GM18861 (cell line): ENCODE data around the gene SMAD7.

Experiments used
- ATAC-seq: cut with Tn5 transposase; IDR thresholded peaks from one replicate; pipeline ENCODE4 v1.9.1; 2021; ENCODE audit not compliant: unreplicated experiment

The SMAD7 gene

DNA sequence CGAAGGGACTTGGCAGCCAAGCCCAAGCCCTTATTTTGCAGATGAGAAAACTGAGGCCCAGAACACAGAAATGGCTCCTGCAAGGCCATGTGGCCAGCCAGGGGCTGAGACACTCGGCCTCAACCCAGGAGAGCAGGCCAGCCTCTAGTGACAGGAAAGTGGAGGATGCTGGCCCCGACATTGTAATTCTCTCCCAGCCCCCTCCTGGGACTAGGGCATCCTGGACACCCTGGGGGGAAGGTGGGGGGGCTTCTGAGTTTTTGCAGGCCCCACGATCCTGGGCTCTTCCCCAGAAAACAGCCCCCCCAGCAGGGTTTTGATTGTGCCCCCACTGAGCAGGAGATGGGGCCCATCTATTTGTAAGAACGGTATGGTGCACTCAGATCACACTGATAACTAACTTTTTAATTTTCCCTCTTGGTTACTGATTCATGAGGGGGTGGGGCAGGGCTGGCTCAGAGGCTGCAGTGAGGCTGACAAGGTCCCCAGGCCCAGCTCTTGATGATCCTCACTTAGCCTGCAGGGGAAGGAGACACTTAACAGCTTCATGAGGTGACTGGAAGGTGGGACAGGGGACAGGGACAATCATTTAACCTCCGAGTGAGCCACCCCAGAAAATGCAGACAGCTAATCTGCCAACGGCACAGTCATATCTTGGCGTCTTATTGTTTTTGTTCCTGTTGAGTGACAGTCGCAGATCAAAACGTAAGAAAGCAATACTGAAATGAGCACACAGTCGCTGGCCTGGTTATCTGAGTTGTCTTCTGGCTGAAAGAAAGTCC, 18.9 kb downstream of the SMAD7 start:
- ATAC-seq, result no peak

DNA sequence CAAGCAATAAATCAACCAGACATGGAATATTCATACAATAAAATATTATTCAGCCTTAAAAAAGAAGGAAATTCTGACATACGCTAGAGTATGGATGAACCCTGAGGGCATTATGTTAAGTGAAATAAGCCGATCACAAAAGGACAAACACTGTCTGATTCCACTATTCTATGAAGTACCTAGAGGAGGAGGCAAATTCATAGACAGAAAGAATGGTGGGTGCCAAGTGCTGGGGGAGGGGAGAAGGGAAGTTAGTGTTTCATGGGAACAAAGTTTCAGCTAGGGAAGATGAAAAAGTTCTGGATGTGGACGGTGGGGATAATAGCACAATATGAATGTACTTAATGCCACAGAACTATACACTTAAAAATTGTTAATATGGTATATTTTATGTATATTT, 19.8 kb downstream of the SMAD7 start:
- no peak for ATAC-seq

DNA sequence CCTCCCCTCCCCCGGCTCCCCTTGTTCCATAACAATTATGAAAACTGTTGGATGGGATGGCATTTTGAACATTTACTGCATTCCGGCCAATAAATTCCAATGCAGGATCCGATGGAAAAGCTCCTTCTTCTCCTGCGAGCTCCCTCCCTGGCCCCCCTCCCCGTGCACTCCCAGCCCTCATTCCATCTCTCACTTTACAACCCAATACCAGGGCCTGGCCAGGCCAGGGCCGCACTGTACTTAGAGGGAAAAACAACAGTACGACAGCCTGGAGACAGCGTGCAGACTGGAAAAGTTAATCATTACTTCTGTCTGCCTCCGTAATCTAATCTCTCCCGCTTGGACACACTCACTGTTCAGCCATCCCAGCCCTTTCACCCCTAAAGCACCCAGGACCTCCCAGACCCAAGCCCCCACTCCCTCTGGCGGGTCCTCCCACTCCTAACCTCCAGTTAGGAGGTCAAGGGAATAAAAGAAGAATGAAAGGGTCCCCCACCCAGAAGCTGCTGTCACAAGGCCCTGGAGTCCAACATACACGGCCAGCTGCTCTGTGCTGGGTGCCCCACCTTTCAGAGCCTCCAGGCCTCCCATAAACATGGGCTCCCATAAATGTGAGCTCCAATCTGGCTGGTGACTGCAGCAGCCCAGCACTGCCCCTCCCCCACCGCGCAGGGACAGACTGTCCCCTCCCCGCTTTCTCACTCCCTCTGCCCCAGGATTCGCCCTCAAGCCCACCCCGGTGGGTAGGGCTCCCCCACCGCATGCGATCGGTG, 20.6 kb downstream of the SMAD7 start:
- ATAC-seq, result no peak

DNA sequence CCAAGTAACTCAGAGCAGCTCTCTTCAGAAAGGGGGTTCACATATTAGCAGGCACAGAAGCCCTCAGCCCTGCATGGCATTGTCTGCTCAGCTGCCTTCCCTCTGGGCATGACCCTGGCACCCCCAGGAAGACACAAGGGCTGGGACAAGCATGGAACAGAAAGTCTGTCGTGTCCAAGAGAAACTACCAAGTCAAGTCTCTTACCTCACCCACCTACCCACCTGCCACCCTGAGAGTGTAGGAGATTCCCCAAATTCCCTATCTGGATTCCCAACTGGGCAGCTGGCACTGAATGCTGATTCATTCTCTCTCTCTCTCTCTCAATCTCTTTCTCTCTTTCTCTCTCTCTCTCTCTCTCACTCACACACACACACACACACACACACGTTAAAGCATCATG, 21.6 kb downstream of the SMAD7 start:
- no peak for ATAC-seq

DNA sequence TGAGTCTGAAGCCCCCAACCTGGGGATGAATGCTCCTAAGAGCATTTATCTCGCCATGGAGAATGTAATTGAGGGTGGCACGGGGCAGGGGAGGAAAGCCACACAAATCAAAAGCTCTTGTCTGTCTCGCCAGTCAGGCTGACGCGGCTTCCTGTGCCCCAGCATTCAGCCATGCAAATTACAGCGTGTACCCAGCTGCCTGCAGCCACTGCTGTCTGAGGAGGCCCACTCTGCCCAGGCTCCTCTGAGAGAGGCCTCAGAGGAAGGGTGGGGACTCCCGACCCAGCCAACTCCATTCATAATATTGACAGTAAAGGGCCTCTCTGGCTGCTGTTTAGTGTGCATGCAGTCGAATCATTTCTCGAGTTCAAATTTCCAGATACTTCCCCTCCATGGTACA, 22.0 kb downstream of the SMAD7 start:
- ATAC-seq, result peak; percentile 77

DNA sequence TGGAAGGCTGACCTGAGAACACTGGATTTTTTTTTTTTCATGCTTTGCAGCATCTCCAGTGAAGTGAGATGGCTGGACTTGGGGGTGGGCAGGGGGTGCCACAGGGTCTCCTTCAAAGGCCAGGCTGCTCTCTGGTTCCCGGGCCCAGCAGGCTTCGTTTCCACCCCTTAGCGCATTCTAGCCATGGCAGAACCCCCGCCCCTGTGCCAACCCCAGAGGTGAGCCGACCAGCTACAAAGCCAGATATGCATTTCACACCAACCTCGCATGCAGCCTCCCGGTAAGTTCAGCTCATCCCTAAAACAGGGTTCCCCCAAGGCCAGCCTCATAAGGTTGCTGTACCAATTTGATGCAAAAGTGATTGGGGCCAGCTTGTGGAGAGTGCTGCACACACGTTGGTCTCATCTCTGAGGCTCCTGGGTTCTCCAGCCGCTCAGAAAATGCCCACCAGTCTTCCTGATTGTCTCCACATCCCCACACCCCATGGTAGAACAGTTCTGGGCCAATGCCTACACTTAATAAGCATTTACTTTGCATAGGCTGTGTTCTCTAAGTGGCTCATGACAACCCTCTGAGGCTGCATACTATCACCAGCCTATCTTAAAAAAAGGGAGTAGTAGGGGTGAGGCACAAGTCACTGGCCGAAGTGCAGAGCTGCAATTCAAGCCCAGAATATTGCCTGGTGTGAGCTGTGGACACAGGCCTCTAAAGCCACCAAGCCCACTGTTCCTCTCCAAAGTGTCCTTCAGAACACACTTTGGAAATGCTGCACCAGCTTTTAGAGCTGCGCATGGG, 23.3 kb downstream of the SMAD7 start:
- ATAC-seq, result no peak

DNA sequence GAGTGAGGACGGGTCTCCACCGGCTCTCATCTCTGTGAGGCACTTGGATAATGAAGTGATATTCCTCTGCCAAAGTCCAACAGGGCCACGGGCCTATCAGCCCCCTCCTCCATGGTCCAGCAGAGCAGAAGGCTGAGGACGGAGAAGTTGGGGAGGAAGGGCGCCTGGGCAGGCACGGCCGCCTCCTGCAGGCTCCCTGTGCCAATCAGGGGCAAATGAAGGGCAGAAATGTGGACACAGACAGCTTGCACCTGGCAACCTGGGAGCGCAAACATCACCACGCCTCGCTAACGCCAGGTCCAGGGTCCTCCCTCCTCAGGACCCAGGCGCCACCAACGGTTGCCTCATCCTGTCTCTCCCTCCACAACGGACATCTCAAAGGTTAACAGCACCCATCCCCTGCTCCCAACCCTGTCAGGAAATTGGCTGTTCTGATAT, 24.3 kb downstream of the SMAD7 start:
- ATAC-seq, result no peak

DNA sequence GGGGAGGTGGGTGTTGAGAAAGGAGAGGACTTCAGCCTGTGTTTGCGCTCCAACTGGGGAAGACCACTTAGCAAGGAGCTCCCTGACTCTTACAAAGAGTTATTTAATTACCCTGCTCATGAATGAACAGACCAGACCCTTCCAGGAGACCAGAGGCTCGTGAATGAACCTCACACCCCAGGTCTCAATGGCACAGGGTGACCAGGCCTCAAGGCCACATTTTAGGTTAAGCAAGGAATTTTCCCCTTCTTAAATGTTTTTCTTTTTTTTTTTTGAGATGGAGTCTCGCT, 25.3 kb downstream of the SMAD7 start:
- ATAC-seq, result no peak

DNA sequence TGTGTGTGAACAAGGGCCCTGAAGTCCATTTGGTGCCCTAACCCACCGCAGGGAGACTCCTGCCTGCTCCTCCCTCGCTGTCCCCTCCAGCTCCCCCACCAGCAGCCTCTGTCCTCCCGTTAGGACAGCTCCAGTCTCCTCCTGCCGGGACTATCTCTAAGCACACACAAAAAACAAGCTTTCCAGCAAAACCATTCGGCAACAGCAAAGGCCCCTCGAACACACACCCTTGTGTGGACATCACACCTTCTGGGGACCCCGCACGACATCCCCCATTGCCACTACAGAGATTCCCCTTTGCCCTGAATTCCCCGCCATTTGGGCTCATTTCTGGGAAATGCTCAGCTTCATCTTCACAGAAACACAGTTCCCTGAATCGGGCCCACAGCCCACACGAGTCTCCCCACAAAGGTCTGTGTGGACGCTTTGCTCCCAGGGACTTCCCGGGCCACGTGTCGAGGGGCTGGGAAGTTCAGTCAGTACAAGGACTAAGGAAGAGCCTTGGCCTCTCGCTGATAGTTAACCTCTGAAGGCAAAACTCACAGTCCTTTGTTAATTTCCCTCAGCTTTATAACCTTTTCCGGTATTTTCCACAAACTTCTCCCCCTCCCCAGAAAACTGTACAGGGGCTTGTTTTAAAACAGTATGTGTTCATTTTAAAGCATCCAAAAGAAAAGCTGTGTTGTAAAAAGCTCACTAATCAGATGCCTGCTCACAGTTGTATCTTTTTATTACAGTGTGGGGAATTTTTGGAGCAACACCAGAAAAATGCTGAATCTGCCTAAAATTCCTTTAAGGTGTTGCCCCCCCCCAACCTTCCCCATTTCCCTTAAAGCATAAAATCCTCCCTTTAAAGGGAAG, 25.9 kb downstream of the SMAD7 start:
- ATAC-seq, result no peak

DNA sequence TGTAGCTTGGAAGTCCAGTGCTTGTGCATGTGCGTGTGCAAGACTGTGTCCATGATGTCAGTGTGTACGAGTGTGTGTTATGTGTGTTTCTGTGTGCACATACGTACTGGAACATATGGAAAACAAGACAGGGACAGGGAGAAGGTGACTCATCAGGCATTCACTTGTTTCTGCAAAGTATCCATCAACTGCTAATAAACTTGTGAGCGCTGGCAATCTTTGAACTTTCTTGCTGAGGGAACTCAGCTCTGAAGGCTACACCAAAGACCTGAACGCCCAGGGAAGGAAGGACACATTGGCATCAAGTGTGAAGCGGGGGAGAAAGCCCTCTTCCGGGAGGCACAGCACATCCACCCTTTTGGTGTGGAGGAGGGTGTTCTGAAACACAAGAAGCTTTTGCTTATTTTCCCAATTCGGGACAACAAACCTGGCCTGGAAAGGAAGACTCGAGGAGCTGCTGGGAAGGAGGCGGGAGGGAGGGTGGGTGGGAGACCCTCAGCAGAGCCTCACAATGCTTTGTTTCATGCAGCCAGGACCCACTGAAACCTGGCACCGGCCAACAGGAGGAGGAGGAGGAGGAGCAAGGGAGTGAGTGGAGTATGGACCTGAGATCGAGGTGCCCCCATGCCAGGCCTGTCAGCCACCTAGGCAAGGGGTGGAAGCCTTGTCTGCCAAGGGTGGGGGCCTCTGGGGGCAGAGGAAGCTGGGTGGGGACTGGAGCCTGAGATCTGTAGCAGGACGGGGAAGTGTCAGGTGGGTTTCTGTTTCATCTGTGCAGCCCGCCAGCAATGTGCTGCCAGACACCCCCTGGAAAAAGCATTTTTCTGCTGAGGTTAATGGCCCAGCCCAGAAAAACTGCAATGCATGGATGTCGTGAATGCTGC, 26.8 kb downstream of the SMAD7 start:
- ATAC-seq, result no peak

DNA sequence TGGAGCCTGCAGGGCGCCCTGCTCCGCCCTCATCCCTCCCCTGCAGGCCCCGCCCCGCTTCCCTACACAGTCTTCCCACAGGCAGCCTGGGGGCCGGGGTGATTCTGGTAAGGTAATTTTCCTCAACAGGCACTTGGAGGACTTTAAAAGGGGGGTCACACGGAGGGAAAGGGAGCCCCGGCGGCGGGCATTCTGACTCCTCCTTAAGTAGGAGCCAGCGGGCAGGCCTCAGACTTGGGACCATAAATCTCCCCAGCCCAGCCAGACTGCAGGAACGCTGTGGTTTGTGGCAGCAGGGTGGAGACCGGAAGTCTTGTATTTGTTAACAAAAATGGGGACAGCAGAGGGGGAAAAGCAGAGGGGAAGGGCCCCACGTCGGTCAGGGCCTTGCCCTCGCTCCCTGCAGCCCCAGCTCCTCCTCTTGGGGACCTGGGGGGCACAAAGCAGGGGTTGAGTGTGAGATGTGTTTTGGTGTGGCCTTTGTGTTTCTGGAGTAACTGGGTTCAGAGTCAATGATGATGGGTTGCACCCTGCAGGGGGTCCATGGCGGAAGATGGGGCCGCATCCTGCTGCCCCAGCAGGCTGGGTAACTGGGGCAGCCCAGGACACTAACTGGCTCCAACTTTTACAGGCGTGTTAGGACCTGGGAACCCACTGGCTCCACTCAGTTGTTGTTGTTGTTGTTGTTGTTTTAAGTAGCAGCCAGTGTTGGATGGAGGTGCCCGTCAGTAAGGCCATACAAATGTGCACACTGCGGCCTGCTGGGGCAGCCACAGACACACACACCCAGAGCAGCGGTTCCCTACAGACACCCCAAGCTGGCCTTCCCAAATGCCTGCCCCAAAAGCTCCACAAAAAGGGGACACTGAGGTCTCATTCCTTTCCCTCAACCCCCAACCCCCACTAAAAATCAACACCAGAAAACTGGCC, 27.7 kb downstream of the SMAD7 start:
- ATAC-seq, result no peak

DNA sequence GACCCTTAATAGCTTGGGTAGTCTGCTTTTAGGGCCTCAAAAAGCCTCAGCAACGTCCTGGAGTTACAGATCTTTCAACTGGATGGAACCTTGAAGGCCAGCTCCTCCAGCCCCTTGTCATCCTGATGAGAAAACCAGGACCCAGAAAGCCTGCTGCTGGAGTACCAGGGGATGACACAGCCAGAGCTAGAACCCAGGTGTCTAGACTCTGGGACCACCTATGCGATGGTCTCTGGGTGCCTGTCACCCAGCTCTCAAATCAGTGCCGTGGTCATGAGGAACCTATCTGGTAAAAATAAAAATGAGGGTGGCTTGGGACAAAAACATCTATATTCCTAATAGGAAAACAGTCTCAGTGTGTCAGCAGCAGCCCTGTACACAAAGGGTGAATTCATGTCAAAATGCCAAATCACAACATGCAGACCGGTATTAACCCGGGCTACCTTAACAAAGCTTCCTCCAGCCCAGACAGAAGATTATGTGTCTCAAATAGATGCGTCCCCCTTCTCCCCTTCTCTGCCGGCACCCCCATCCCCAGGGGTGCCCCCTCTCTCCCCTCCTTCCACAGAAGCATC, 28.5 kb downstream of the SMAD7 start:
- no peak for ATAC-seq

DNA sequence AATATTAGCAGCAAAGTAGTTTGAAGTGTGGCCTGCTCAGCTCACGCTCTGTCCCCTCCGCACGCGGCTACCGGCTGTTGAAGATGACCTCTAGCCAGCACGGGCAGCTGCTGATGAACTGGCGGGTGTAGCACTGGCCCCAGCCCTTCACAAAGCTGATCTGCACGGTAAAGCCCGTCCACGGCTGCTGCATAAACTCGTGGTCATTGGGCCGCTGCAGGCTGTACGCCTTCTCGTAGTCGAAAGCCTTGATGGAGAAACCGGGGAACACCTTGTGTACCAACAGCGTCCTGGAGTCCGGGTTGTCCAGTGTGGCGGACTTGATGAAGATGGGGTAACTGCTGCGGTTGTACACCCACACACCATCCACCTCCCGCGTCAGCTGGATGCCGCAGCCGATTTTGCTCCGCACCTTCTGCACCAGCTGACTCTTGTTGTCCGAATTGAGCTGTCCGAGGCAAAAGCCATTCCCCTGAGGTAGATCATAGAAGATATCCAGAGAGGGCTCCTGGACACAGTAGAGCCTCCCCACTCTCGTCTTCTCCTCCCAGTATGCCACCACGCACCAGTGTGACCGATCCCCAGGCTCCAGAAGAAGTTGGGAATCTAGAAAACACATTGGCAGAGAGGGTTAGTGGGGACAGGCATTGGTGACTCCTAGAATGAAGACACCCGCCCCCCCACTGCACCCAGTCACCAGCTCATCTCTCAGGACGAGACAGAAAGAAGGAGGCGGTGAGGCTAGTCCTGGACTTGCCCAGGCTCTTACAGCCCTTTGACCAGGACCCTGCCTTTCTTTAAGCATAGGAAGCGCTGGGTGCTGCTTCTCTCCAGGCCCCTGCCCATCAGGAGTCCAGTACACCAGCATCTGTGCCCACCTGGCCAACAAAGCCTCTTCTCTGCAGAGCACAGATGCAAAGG, 29.2 kb downstream of the SMAD7 start:
- no peak for ATAC-seq

DNA sequence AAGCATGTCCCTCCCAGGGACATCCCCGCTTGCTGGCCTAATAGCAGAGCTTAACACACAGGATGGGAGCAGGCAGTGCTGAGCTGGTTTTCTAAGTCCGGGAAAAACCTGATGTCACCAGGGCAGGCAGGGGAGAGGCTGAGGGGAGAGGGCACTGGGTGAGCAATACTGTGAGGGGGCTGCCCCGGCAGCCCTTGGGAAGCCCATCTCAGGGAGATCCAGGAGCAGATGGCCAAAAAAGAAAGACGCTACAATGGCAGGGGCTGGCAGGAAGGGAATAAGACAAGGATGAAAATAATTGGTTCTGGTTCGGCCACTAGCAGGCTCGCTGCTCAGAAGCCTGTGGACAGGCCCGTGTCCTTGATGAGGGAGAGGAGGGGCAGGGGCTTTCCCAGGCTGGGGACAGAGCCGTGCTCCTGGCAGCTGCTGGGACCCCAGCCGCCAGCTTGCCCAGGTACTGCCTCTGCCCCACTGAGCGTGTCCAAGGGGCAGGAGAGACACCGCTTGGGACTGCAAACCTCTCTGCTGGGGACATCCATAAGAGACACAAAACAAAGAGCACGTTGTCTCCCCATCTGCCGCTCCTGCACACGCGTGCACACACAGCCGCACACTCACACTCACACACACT, 30.2 kb downstream of the SMAD7 start:
- no peak for ATAC-seq

DNA sequence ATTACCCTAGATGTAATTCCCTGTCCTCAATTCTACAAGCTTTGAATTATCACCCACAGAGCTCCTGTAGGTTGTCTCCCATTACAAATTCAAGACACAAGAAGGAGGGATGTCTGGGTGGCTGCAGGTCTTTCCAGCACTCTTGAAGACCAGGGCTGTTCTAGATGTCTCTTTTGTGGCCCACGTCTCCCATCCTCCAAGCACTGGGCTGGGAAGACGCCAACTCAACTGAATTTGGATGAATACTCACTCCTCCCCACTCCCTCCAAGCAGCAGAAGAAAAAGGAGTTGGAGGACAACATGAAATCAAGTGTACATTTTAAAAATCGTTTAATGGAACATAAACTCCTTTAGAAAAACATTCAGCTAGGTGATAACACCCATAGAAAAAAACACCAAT, 31.2 kb downstream of the SMAD7 start:
- ATAC-seq, result no peak

DNA sequence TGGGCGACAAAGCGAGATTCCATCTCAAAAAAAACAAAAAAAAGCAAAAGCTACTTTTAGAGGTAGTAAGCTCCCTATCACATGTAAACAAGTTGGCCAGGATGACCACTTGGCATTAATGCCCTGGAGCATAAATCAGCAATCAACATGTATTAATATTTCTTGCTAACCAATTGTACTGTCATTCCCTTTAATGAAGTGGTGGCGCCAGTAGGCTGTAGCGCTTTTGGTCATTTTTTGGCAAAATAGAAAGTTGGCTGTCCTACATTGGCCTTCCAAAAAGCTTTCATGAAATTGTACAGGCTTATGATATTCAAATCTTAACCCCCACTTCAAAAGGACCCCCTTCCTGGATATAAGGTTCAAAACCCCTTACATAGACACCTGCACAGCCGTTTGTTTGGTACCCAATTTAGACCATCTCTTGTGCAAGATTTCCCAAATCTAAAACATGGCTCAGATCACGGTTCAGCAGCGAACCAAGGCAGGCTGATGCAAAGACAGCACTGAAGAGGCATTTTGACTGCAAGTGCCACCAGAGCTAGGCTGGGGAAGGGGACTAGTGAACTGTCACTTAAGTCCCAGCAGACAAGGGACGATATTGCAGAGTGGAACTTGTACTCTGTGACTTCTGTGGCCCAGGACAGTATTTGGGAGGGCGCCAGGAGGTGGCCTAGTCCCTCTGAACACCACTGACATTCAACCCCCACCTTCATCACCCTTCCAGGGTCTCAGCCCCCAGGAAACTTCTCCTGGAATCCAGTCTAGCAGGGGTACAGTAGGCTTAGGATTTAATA, 31.9 kb downstream of the SMAD7 start:
- ATAC-seq, result no peak
